HG03175 (cell line): ENCODE data around the gene GPC3.
"Not testable (repeated sequence)": the region's sequence is repeated elsewhere in the genome, so short reads cannot be mapped to it uniquely, and the experiment has no call there.

Experiments used
- ATAC-seq: cut with Tn5 transposase; IDR thresholded peaks from one replicate; pipeline ENCODE4 v1.9.1; 2021; ENCODE audit warnings: mild to moderate bottlenecking, moderate library complexity; ENCODE audit not compliant: unreplicated experiment

GPC3 gene

DNA sequence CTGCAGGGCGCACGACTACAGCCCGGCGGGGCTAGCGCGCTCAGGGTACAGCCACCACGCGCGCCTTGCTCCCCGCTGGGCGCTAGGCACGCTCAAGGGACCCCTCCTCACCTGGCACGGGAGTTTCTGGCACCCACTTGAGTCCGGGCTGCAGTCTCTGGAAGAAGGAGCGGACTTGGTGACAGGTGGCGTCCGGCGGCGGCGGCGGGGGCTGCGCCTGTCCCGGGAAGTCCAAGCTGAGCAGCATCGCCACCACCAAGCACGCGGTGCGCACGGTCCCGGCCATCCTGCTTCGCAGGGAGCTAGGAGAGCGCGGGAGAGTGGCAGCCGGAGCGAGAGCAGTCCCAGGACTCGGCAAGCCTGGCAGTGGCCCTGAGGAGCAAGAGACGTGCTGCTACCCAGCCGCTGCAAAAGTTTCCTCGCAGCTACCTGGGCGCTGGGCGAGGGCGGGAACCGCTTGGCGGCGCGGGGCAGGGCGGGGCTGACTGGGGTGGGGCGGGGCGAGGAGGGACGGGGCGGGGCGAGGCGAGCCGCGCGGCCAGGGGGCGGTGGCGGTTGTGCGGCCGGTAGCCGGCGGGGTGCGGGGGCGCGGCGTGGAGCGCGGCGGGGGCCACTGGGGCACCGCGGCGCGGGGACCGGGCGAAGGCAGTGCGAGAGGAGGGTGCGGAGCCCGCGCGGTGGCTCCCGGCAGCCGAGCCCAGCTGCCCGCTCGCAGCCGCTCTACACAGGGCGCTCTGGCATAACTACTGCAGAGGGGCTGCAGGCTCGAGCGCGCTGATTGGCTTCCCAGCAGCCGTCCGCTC is at the start of gene GPC3:
TSS of gene GPC3 (minus strand) at position 431 of the 803 bp plus-strand sequence.
- no peak for ATAC-seq

DNA sequence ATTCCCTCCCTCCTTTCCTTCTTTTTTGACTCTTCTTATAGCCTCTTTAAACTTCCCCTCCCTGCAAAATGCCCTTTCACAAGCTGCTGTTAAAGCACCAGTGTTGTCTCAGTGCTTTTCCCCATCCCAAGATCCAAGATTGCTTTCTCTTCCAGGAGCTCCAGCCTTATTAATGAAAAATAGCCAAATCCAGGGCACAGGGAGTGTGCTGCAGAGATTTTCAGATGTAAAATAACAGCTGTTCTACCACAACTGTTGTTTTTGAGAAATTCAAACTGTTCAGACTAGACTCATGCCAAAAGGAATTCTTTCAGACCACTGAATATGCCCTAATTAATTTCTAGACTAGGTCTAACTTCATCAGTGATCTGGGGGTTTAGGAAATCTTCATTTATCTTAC is 47.0 kb upstream of the GPC3 start:
- ATAC-seq, result no peak

DNA sequence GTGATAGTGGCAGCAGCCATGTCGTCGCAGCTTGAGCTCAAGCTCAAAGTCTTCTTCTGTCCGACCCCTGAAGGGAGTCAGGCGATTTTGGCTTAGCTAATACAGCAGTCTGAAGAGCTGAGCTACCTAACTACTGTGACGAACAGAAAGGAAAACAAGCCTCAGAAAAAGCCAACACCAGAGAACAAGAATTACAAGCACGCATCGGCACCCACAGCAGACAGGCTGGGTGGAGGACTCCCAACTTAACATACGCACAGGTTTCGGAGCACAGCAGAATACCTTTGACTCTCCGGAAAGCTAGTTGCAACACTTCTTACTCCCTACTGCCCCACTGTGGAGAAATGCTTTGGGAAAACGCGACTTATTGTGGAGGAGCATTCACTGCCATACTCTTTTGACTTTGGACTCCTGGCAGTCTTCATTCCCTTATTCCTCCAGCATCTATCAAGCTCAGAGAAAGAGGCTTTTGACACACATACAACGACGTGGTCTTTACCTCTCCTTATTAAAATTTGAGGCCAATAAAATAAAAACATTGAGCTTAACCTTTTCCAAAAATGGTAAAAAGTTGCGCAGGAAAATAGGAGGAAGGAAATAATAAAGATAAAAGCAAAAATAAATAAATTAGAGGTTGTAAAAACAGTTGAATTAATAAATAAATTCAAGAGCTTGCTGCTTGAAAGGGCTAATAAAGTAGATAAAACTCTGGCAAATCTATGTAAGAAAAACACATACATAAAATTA is 41.3 kb upstream of the GPC3 start:
- ATAC-seq, result no peak

DNA sequence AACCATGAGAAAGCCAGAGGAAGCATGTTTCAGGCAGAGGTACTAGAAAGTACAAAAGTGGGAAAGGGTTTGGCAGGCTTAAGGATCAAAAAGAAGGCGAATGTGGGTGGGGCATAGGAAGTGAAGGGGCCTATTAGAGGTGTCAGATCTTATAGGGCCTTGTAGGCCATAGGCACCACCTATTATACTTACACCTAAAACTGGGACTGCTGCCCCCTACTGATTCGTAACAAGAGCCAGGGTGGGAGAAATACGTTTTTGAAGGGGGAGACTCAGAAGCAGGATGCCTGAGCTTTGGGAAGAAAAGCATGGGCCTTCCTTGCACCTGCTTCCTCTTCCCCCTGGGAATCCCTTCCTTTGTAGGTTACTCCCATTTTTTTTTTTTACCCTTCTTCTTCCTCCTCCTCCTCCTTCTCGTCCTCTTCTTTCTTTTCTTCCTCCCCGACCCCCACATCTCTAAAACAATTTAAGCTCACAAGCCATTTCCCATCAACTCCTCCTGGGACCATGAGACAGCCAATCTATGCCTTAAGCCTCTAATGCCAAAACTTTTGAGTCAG is 40.7 kb upstream of the GPC3 start:
- ATAC-seq, result no peak

DNA sequence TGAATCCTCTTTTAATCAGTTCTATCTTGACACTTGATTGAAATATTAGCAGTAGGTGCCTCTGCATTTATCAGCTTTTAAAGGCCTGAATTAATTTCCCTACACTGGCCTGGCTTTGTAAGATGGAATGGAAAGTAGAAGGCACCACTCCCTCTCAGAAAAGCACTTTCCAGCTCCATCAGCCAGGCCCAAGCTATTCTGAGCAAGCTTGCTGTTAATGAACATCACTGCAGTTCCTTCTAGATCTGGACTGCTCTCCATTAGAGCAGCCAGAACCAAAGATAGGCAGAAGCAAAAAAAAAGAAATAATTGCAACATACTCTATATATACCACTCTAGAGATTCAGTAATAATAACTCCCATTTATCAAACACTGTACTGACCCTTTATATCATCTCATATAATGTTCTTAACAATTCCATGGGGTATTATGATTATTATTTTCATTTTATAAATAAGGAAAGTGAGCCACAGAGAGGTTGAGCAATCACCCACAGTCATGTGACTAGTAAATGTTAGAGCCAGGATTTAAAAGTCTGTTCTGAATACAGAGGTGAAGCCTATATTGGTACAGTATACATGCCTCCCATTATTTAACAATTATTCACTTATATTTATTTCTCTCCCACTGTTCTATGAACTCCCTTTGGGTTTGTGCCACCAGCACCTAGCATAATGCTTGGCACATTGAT is 39.4 kb upstream of the GPC3 start:
- no peak for ATAC-seq

DNA sequence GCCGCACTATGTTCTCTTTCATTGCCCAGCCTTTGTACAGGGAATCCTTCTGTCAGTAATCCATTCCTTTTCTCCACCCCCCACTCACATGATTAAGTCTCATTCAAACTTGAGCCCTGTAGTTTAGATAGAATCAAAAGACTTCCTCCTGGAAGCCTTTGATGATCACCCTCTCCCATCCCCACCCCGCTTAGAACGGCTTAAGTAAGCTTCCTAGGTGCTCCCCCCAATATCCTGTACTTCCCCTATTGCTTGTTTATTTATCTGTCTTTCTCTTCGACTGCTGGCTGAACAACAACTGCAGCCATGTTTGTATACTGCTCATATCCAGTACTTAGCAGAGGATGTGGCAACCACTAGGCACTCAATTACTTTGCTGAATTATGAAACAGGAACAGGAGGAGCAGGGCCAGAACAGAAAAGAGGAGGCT is 38.5 kb upstream of the GPC3 start:
- no peak for ATAC-seq

DNA sequence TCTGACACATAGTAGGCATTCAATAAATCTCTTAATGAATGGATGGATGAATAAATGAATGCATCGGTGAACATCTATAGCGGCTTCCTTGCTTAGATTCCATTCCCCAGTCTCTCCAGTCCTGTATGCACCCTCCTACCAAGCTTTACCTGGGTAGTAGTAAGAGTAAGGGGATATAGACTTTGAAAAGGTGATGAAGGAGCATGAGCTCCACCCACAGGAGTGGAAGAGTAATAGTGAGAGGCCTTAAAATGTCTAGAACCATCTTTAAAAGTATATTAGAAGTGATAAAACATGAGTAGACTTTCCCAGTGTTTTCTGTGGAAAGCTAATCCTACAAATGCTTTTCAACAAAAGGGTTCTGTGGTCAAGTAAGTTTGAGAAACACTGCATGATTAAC is 35.5 kb upstream of the GPC3 start:
- ATAC-seq, result no peak

DNA sequence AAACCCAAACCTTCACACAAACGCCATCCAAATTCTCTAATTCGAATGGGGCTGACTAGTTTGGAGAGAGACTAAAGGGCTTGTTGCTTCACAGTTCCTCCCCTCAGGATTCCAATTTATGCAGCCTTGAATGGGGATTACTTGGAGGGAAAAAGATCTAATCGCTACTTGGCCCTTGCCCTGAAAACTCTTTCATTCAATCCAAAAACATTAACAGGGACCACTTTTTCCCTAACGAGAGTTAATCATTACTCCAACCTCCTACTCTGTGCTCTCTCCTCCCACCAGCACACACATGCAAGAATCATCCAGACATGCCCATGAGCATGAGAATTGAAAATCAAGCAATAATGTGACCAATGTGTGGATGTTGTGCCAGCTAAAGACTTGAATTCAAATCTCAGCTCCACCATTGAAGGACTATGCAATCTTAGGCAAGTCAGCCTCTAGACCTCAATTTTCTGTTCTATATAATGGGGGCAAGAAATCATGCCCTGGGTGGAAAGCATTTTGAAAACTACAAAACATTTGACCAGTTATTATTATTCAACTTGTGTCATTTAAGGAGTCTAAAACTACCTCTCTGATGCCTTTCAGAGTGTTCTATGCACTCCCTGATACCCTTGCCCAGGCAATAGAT is 34.3 kb upstream of the GPC3 start:
- ATAC-seq, result no peak

DNA sequence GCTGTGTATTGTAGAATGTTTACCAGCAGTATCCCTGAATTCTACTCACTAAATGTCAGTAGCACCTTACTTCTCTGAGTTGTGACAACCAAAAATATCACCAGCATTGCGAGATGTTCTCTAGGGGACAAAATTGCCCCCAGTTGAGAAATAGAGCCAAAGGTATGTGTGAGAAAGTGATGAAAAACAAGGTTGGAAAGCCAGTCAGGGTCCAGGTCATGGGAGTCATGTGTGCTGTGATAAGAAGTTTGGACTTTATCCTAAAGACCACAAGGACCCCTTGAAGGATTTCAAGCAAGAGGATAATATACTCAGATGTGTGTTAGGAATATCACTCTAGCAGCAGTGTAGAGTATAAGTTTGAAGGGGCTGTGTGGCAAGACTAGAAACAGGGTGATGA is 30.9 kb upstream of the GPC3 start:
- ATAC-seq, result not testable (repeated sequence)

DNA sequence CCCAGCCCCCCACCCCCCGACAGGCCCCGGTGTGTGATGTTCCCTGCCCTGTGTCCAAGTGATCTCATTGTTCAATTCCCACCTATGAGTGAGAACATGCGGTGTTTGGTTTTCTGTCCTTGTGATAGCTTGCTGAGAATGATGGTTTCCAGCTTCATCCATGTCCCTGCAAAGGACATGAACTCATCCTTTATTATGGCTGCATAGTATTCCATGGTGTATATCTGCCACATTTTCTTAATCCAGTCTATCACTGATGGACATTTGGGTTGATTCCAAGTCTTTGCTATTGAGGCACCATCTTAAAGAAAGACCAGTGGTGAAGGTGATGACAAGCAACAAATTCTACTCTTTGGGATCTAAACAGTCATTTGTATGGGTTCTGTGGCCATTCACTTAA is 30.1 kb upstream of the GPC3 start:
- ATAC-seq, result not testable (repeated sequence)

DNA sequence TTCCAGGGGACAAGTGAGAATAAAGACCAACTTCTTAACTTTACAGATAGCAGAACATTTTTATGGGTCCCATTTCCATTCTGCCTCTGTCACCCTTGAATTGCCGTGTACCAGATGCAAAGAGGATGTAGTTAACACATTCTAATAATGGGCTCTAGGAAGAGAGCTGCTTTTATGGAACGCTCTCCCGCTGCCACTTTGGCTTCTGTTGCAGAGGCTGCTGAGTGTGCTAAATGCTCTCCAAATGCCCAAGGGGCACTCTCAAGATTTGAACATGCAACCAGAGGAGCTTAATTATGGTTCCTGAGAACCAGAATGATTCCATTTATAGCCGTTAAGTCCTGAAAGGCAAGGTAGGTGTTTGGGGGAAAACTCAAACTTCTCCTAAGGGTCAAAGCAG is 28.1 kb upstream of the GPC3 start:
- ATAC-seq, result no peak

DNA sequence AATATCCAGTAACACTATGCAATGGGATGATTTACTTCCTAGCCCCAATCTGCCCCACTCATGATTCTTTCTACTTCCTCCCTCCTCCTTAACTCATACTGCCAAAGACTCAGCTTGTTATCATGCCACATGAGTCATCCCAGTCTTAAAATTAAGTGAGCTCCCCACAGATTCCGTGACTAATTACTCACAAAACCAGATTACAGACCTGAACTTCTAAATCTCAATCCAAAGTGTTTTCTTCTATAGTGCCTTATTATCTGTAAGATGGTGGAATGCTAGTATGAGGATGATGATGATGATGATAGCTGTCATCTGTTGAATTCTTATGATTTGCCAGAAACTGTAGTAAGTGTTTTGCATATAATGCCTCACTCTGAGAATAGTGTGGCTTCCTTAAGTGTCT is 27.7 kb upstream of the GPC3 start:
- no peak for ATAC-seq

DNA sequence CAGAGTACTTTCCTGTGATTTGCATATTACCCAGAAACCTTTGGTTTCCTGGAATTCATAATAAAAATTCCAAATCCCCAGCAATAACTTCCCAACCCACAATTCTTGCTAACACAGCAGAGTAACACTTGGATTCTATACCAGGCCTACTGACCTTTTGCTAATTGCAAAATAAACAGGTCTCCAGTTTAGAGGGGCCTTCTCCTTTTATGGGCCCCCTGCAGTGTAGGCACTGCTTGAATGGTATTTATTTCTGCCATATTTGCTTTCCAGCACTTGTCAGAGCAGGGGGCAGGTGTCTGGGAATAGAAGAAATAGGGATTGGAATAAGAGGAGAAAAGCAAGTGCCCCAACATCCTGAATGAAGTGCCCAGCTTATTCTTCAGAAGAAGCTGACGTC is 25.3 kb upstream of the GPC3 start:
- no peak for ATAC-seq

DNA sequence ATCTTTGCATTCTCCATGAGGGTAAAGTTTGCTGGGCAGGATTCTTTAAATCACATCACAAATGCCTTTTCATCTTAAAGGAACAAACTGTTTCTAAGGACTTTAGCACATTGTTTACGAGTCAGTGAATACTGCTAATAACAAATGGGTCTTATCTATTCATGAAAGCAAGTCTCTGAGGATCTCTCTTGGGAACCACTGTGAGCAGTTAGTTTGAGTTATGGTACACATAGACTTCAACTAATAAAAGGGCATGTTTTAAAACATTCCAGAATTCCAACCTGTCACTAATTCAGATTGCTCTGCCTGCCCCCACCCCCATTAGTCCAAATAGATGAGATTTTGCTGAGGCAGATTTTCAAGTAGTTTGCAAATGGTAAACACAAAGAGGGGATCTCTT is 22.3 kb upstream of the GPC3 start:
- ATAC-seq, result no peak

DNA sequence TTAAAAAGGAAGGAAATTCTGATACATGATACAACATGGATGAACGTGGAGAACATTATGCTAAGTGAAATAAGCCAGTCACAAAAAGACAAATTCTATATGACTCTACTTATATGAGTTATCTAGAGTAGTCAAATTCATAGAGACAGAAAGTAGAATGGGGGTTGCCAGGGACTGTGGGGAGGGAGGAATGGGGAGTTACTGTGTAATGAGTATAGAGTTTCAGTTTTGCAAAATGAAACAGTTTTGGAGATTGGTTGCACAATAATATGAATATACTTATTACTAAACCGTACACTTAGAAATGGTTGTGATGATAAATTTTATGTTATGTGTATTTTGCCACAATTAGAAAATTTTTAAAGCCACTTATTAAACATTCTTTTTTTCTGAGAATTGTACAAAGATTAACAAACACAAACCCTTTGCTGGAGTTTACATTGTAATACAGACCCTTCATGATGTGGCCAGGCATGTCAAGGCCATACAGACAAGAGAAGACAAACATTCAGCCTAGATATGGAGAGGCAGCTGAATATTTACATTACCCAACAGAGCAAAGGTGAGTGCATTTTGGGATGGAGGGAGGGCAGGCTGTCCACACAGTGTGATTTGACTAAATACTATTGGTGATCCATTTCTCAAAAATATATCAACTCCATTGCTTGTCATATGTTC is 21.2 kb upstream of the GPC3 start:
- ATAC-seq, result no peak

DNA sequence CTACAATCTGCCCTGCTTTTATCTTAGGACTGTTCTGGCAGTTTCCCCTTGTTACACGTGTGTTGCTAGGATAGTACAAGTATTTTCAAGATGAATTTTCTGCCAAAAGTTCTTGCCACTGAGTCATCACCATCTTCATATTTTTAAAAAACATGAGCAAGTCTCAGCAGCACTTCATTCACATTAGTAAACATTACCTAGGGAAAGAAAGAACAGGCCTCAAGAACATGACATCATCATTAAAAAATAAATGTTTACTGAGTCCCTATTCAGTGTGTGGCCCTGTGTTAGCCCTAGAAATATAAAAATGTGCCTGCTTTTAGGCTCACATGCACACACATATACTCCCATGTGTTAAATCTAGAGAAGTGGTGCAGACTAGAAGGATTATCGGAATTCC is 18.7 kb upstream of the GPC3 start:
- ATAC-seq, result no peak

DNA sequence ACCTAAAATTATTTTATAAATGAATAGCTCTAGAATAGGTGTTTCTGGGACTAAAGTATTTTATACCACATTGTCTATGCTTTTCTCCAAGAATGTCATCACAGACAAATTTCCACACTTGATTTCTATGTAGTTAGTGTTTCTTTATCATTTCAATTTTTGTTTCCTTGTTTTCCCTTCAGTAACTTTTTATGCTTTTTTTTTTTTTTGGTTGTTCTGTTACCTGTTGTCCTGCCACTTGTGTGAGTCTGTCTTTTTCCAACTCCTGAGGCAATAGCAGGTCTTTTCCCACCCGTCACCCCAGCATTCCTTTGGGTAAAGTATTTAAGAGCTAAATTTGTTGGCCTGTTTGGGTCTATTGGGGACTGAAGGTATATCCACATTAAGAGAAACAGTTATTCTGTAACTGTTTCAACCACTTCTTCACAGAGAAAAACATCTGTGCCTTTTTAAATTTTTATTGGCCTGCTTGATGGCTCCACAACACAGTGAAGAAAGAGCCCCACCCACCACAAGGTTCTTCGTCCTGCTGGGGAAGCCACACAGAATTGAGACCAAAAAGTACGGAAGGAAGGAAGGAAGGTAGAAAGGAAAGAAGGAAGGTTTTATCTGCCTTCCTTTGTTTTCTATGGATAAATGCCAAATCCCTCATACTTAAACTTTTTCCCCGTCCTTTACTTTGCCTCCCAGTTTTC is 17.7 kb upstream of the GPC3 start:
- ATAC-seq, result no peak

DNA sequence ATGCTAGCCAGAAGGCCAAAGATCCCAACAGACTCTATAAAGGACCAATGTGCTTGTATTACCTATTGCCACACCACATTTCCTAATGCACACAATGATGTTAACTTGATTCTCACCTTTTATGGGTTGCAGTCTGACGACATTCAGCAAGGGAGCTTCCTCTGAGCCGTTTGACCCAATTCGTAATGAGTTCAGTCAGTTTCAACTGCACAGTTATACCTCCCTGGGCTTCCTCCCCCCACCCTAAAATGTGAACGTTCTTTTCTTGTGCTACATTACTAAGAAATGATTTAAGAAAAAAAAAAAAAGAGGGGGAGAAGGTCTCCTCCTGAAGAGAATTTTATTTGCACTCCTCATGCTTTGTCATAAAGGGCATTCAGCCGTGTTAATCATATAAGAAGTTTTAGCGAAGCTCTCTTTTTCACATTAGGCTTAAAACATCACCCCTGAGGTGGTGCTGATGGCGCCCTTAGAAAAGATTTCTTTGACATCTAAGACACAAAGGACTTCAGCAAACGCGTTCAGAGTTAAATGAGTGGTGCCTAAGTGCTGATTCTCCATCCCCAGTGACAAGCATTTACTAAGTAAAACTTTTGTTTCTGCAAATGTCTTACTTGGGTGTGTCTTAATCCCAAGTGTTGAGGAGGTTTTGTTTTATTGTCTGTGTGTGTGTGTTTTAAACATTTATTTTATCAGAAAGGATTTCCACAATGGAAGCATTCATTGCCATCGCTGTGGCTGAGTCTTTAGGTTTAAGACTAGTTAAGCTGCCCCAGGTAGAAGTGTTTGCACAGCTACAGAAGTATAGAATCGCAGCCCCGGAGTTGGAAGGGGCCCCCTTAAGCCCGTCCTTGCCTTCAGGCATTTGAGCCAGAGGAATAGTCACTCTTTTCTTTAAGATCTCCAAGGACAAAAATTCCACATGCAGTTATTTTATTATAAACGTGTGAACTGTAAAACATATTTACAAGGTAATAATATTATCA is 15.2 kb upstream of the GPC3 start:
- no peak for ATAC-seq
